Measurements from ENCODE around the gene NAA50.

DNA sequence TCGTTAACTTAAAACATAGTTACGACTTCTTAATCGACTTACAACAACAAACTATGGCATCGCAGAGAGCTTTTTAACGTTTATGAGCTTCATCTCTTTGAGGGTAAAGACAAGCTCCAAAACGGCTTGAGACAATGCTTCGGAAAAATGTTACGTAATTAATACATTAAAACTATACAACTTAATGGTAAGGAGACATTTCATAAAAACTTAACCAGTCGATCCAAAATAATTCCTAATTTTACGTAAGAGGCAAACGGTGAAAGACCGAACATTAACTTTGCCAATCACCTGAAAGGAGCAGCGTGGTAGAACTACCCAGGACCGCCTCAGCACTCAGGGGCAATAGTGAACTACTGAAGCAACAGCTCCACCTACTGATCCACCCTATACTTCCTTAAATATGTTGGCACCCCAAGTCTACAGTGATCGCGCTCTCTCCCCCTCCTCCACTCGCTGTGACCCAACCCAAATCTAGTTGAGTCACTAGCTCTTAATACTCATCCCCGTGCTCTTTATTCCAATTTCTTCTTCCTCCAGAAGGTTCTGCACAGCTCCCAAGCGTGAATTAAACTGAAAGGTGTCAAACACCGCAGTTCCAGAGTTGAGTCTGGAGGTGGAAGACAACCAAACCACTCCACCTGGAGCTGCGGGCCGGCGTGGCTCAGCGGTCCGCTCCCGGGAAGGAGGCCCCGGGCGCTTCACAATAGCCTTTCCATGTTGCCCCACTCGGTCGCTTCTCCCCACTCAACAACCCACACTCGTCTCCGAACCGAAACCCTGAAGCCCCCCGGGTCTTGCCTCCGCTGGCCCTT, 901 bp downstream of the NAA50 start:
- TF ChIP-seq, protein P1, sequence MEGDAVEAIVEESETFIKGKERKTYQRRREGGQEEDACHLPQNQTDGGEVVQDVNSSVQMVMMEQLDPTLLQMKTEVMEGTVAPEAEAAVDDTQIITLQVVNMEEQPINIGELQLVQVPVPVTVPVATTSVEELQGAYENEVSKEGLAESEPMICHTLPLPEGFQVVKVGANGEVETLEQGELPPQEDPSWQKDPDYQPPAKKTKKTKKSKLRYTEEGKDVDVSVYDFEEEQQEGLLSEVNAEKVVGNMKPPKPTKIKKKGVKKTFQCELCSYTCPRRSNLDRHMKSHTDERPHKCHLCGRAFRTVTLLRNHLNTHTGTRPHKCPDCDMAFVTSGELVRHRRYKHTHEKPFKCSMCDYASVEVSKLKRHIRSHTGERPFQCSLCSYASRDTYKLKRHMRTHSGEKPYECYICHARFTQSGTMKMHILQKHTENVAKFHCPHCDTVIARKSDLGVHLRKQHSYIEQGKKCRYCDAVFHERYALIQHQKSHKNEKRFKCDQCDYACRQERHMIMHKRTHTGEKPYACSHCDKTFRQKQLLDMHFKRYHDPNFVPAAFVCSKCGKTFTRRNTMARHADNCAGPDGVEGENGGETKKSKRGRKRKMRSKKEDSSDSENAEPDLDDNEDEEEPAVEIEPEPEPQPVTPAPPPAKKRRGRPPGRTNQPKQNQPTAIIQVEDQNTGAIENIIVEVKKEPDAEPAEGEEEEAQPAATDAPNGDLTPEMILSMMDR (IDR thresholded peaks at IDR 0.05): peak; percentile 76
- no peak for TF ChIP-seq EZH2 (IDR thresholded peaks at IDR 0.05; ENCODE audit: borderline replicate concordance, insufficient read depth, low read depth, low read length, poor library complexity, severe bottlenecking)
